Stimulated activated naive CD4-positive, alpha-beta T cell treated with Interleukin-2 at 50 U/mL for 16 hours (primary cell): Measurements from ENCODE around the gene ZNF668.
A peak's percentile ranks its signal among the peaks of the same experiment; 100 is the strongest.

Experiments
- DNase-seq: peaks from one replicate; lab custom pipeline; 2025; lab: John Stamatoyannopoulos, UW

ZNF668 gene

GRCh38 chr16:31081428-31082351 is 7.7 kb upstream of the ZNF668 start:
- DNase-seq, result no peak

GRCh38 chr16:31080756-31081419 is 6.8 kb upstream of the ZNF668 start:
- no peak for DNase-seq

- DNase-seq, result no peak
Measured at GRCh38 chr16:31080035-31080629, 6.1 kb upstream of the ZNF668 start.

GRCh38 chr16:31079342-31079944 is 5.4 kb upstream of the ZNF668 start:
- DNase-seq, result no peak

- DNase-seq, result no peak
Measured at GRCh38 chr16:31078597-31079341, 4.7 kb upstream of the ZNF668 start.

GRCh38 chr16:31077592-31078396 is 3.8 kb upstream of the ZNF668 start:
- DNase-seq, result no peak

GRCh38 chr16:31077024-31077423 is 3.0 kb upstream of the ZNF668 start:
- no peak for DNase-seq

GRCh38 chr16:31076319-31076718 is 2.3 kb upstream of the ZNF668 start:
- DNase-seq, result no peak

GRCh38 chr16:31074814-31075183 is 759 bp upstream of the ZNF668 start:
- DNase-seq, result no peak

GRCh38 chr16:31073142-31073969 is 684 bp downstream of the ZNF668 start:
- peak; percentile 89 for DNase-seq

GRCh38 chr16:31072540-31073141 is 1.4 kb downstream of the ZNF668 start:
- peak; percentile 43 for DNase-seq

GRCh38 chr16:31071861-31072260 is 2.2 kb downstream of the ZNF668 start:
- no peak for DNase-seq

- DNase-seq, result no peak
Measured at GRCh38 chr16:31067342-31067741, 6.7 kb downstream of the ZNF668 start.

- no peak for DNase-seq
Measured at GRCh38 chr16:31064882-31065461, 9.1 kb downstream of the ZNF668 start.

GRCh38 chr16:31063843-31064611 is 10.0 kb downstream of the ZNF668 start:
- no peak for DNase-seq

GRCh38 chr16:31063495-31063842 is 10.6 kb downstream of the ZNF668 start:
- no peak for DNase-seq

- DNase-seq, result no peak
Measured at GRCh38 chr16:31061813-31062440, 12.1 kb downstream of the ZNF668 start.
